Endothelial cell of umbilical vein (primary cell): ENCODE results near the gene PRIMPOL. TPM values are rescaled to one million over a fixed set of nuclear protein-coding genes. Genes with fewer than 3 reads are reported as not detected.

Source experiments
- BruUV-seq: library from RNA; stranded (reverse); fragments of 400-500 nt; replicated peaks from 2 replicates; lab custom pipeline; 2021; lab: Mats Ljungman, UMichigan
- CTCF ChIA-PET: fragments of 300-600, 350-600 bp; sonication (Branson Sonifier 250); formaldehyde crosslinking; loops from one replicate; lab custom pipeline; 2021; ENCODE audit warnings: antibody characterized with exemption, inconsistent platforms; lab: Charles Lee
- POLR2A ChIA-PET: fragments of 300-600, 350-600 bp; sonication (Branson Sonifier 250); formaldehyde crosslinking; loops from one replicate; lab custom pipeline; 2021; ENCODE audit warnings: antibody characterized with exemption, inconsistent platforms; lab: Charles Lee
- DNase-seq: peaks from one replicate; pipeline ENCODE4 v3.0.0-alpha.2; 2011; ENCODE audit warnings: low read depth, low spot score
- FAIRE-seq: peaks from 2 replicates; lab custom pipeline; 2011; peaks lifted over from hg19 to GRCh38; lab: Jason Lieb, UNC
- H2AFZ ChIP-seq: 2 replicates; pipeline ENCODE4 v1.6.0; 2012; ENCODE audit warnings: low read depth, low read length, control low read depth, inconsistent platforms
- H3K27ac ChIP-seq: 2 replicates; pipeline ENCODE4 v1.5.1; 2011; ENCODE audit warnings: low read depth, mild to moderate bottlenecking, control low read depth, low read length, moderate library complexity; ENCODE audit not compliant: insufficient read depth
- H3K27me3 ChIP-seq, 2 experiments: 2 replicates each; pipeline versions ENCODE4 v1.6.0 to v1.6.1; 2011; ENCODE audit warnings: low read length in 2 of 2, mixed read lengths in 1 of 2; ENCODE audit not compliant: control insufficient read depth in 2 of 2, insufficient read depth in 2 of 2
- H3K36me3 ChIP-seq, 2 experiments: 2 replicates in 1 of 2; 3 replicates in 1 of 2; pipeline ENCODE4 v1.5.1; 2011; ENCODE audit warnings: low read length in 2 of 2, mild to moderate bottlenecking in 1 of 2, moderate library complexity in 1 of 2; ENCODE audit not compliant: control insufficient read depth in 2 of 2, insufficient read depth in 2 of 2; ENCODE audit errors: extremely low read depth in 1 of 2
- H3K4me1 ChIP-seq: 3 replicates; pipeline ENCODE4 v1.5.1; 2011; ENCODE audit warnings: mild to moderate bottlenecking, low read length; ENCODE audit not compliant: control insufficient read depth, insufficient read depth; ENCODE audit errors: extremely low read depth
- H3K4me2 ChIP-seq: 2 replicates; pipeline ENCODE4 v1.6.1; 2011; ENCODE audit warnings: low read length, control low read depth, mixed read lengths; ENCODE audit not compliant: insufficient read depth
- H3K4me3 ChIP-seq, 3 experiments: fragments of 200-600 bp in 1 of 3; sonication (generic), shearing (Covaris generic) in 1 of 3; replicated peaks in 1 of 3; 2 replicates each; pipeline ENCODE4 v1.5.1; 2011 to 2016; ENCODE audit warnings: control low read depth in 3 of 3, low read length in 3 of 3, mild to moderate bottlenecking in 2 of 3, inconsistent platforms in 1 of 3, low read depth in 1 of 3, moderate library complexity in 1 of 3; ENCODE audit not compliant: insufficient read depth in 1 of 3
- H3K79me2 ChIP-seq: 2 replicates; pipeline ENCODE4 v1.6.0; 2012; ENCODE audit warnings: low read length, inconsistent platforms; ENCODE audit not compliant: control insufficient read depth, insufficient read depth
- H3K9ac ChIP-seq: replicated peaks from 2 replicates; pipeline ENCODE3; 2011; ENCODE audit warnings: low read length, control low read depth; ENCODE audit not compliant: insufficient read depth; ENCODE audit errors: extremely low read depth
- H3K9me1 ChIP-seq: replicated peaks from 3 replicates; pipeline ENCODE4 v1.6.0; 2011; ENCODE audit warnings: mild to moderate bottlenecking, low read length; ENCODE audit not compliant: control insufficient read depth, insufficient read depth; ENCODE audit errors: extremely low read depth
- H3K9me3 ChIP-seq: replicated peaks from 2 replicates; pipeline ENCODE4 v1.5.1; 2012; ENCODE audit warnings: low read length, inconsistent platforms; ENCODE audit not compliant: control insufficient read depth, insufficient read depth
- H4K20me1 ChIP-seq: replicated peaks from 2 replicates; pipeline ENCODE3; 2011; ENCODE audit warnings: mild to moderate bottlenecking, low read length; ENCODE audit not compliant: control insufficient read depth, insufficient read depth; ENCODE audit errors: extremely low read depth
- EZH2 ChIP-seq: IDR thresholded peaks from 2 replicates; pipeline ENCODE4 v1.6.1; 2012; ENCODE audit warnings: borderline replicate concordance, low read depth, mild to moderate bottlenecking, moderate library complexity, low read length, inconsistent platforms; ENCODE audit not compliant: severe bottlenecking
- FOS ChIP-seq: IDR thresholded peaks from 2 replicates; pipeline ENCODE4 v1.6.1; 2011; ENCODE audit warnings: mild to moderate bottlenecking, low read length, moderate library complexity, borderline replicate concordance; ENCODE audit not compliant: insufficient read depth
- GATA2 ChIP-seq: IDR thresholded peaks from 2 replicates; pipeline ENCODE4 v1.7.0; 2011; ENCODE audit warnings: low read depth, mild to moderate bottlenecking, moderate library complexity, mixed read lengths, low read length; ENCODE audit not compliant: insufficient read length, insufficient read depth
- JUN ChIP-seq: IDR thresholded peaks from 2 replicates; pipeline ENCODE4 v1.6.1; 2011; ENCODE audit warnings: borderline replicate concordance, low read depth; ENCODE audit not compliant: insufficient read length, insufficient read depth
- MYC ChIP-seq: IDR thresholded peaks from one replicate; pipeline ENCODE4 v1.6.1; 2011; ENCODE audit warnings: mild to moderate bottlenecking, low read depth, low read length
- POLR2A ChIP-seq: IDR thresholded peaks from 2 replicates; pipeline ENCODE4 v1.6.1; 2012; ENCODE audit warnings: low read depth, mild to moderate bottlenecking, control low read depth, low read length
- POLR2AphosphoS5 ChIP-seq: IDR thresholded peaks from 2 replicates; pipeline ENCODE4 v1.6.1; 2012; ENCODE audit warnings: low read depth, mild to moderate bottlenecking, control low read depth, low read length, moderate library complexity; ENCODE audit not compliant: insufficient read depth
- dilution Hi-C: fragments of 300-500 bp; cut with MboI; formaldehyde crosslinking; loops from one replicate; pipeline ENCODE4 v1.15.0; 2019; ENCODE audit warnings: low sequenced_read_pairs; ENCODE audit not compliant: extremely low pct_ligation_motif_present
- intact Hi-C: fragments of 100-400 bp; cut with micrococcal nuclease; formaldehyde crosslinking; loops from one replicate; pipeline ENCODE4 v1.10.0; 2022
- polyA plus RNA-seq, 4 experiments: library from polyadenylated mRNA; depleted of rRNA in 3 of 4; stranded (reverse) in 3 of 4; unstranded in 1 of 4; fragments of >200 nt; gene quantifications; 2 replicates each; pipeline versions ENCODE4 v1.2.1 to v1.2.3, GENCODE V29; 2011 to 2012; ENCODE audit warnings: missing spikeins in 1 of 4
- total RNA-seq: library from RNA; stranded (reverse); gene quantifications from 2 replicates; pipeline ENCODE4 v1.2.3, GENCODE V29; 2021
- TF ChIP-seq, protein P1 (sequence below), 2 donors: IDR thresholded peaks; 1 replicate in 1 of 2; 2 replicates in 1 of 2; pipeline ENCODE4 v1.5.1; 2011; ENCODE audit warnings: low read length in 2 of 2, mild to moderate bottlenecking in 2 of 2, moderate library complexity in 2 of 2, control low read depth in 1 of 2, inconsistent platforms in 1 of 2, low read depth in 1 of 2; ENCODE audit not compliant: insufficient read depth in 1 of 2; ENCODE audit errors: extremely low read depth in 1 of 2
- TF ChIP-seq, protein P2 (sequence below): IDR thresholded peaks from 2 replicates; pipeline ENCODE4 v1.6.1; 2011; ENCODE audit not compliant: insufficient read depth, insufficient read length

PRIMPOL gene
- total and polyA plus RNA-seq, 2 donors (not counting 3 experiments of a cell fraction or from before 2014, with no cell fraction given) = 5.9 to 11.1 TPM

DNA sequence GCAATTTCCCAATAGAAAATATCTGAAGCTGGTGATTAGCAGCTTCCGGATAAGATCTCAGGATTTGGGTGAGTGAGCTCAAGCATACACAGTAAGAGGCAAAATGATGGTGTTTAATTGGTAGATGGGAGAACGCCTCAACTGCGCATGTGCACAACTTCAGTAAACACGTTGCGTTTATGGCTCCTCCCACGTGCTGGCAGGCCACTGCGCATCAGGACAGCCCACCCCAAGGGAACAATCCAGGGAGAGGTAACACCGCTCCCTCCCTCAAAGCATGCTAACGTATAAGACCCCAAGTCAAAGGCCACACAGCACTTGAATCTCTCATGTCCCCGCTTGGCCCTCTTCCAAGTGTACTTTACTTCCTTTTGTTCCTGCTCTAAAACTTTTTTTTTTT, 94.7 kb downstream of the PRIMPOL start:
- Histone ChIP-seq H3K4me3 (no peak overlapping the region), H3K27me3 (no peaks in the 10 kb centered on the region), H4K20me1 (no peaks in the 10 kb centered on the region), H3K9ac (no peak overlapping the region), H3K4me2 (no peak overlapping the region), H3K9me3 (no peaks in the 10 kb centered on the region), H3K27ac (no peak overlapping the region), H3K4me1 (peaks cover 4% of the 10 kb centered on the region), H2AFZ (no peak overlapping the region), H3K9me1 (no peaks in the 10 kb centered on the region), H3K79me2 (no peaks in the 10 kb centered on the region), H3K36me3 (no peaks in the 10 kb centered on the region)
- dilution Hi-C loops (no loop called here), intact Hi-C loops (loop anchor here (2.0 to 10.0 kb wide), 3 partner anchors 161 to 261 kb away; no protein-coding TSS in a partner anchor)
- FAIRE-seq = no peak
- no TSS peak for BruUV-seq
- no peak for DNase-seq
- POLR2A ChIA-PET = no interaction called here
- CTCF ChIA-PET = interaction anchor here (1.0 to 1.4 kb wide), 2 partner anchors 76 to 478 kb away, joined by 3 read pairs; no protein-coding TSS in a partner anchor
- no peak for TF ChIP-seq MYC
- no peak for TF ChIP-seq JUN
- TF ChIP-seq POLR2AphosphoS5 = no peak
- TF ChIP-seq, protein P1, sequence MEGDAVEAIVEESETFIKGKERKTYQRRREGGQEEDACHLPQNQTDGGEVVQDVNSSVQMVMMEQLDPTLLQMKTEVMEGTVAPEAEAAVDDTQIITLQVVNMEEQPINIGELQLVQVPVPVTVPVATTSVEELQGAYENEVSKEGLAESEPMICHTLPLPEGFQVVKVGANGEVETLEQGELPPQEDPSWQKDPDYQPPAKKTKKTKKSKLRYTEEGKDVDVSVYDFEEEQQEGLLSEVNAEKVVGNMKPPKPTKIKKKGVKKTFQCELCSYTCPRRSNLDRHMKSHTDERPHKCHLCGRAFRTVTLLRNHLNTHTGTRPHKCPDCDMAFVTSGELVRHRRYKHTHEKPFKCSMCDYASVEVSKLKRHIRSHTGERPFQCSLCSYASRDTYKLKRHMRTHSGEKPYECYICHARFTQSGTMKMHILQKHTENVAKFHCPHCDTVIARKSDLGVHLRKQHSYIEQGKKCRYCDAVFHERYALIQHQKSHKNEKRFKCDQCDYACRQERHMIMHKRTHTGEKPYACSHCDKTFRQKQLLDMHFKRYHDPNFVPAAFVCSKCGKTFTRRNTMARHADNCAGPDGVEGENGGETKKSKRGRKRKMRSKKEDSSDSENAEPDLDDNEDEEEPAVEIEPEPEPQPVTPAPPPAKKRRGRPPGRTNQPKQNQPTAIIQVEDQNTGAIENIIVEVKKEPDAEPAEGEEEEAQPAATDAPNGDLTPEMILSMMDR (IDR thresholded peaks at IDR 0.05; ENCODE audit: extremely low read depth in 1 of 2, insufficient read depth in 1 of 2, low read depth in 1 of 2, low read length in 2 of 2) = no peak
- no peak for TF ChIP-seq EZH2
- no peak for TF ChIP-seq POLR2A
- no peak for TF ChIP-seq FOS
- TF ChIP-seq, protein P2, sequence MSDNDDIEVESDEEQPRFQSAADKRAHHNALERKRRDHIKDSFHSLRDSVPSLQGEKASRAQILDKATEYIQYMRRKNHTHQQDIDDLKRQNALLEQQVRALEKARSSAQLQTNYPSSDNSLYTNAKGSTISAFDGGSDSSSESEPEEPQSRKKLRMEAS = no peak
- TF ChIP-seq GATA2 = no peak

Other genes with a start within 250 kb of the PRIMPOL start
- 24.6 and 27.6 TPM in 2 replicates for gene IRF2, start 175.2 kb upstream of the PRIMPOL start, total RNA-seq
- 25.8 and 26.9 TPM in 2 replicates for gene IRF2, start 175.2 kb upstream of the PRIMPOL start, polyA plus RNA-seq
- gene CASP3, start 291 bp upstream of the PRIMPOL start, total RNA-seq = 54.5 and 66.1 TPM in 2 replicates
- 17.9 and 26.0 TPM in 2 replicates for gene CASP3, start 291 bp upstream of the PRIMPOL start, polyA plus RNA-seq
- 35.6 and 37.9 TPM in 2 replicates for gene CENPU, start 84.4 kb downstream of the PRIMPOL start, total RNA-seq
- gene CENPU, start 84.4 kb downstream of the PRIMPOL start, polyA plus RNA-seq = 5.2 and 7.0 TPM in 2 replicates
- gene ACSL1, start 176.2 kb downstream of the PRIMPOL start, total RNA-seq = 17.7 and 18.9 TPM in 2 replicates
- gene ACSL1, start 176.2 kb downstream of the PRIMPOL start, polyA plus RNA-seq = 6.7 and 7.3 TPM in 2 replicates